RWPE1 (cell line): ENCODE measurements around the gene LAMA3.

ENCODE experiments used
- CTCF ChIA-PET: fragments of 350-600 bp; sonication (Branson Sonifier 250); formaldehyde crosslinking; extraction: SDS; loops from one replicate; lab custom pipeline; 2021; lab: Yijun Ruan, JAX
- POLR2A ChIA-PET: fragments of 400-600 bp; formaldehyde crosslinking; extraction: SDS; loops from one replicate; lab custom pipeline; 2020; ENCODE audit warnings: antibody characterized with exemption; ENCODE audit not compliant: low non-redundant PET; lab: Yijun Ruan, JAX
- DNase-seq: peaks from one replicate; pipeline ENCODE4 v3.0.0; 2012; ENCODE audit warnings: low spot score
- H3K27ac ChIP-seq: fragments of 450-650 bp; 2 replicates; pipeline ENCODE4 v1.5.1; 2017
- CTCF ChIP-seq: fragments of 450-650 bp; conservative IDR thresholded peaks from 2 replicates; pipeline ENCODE4 v1.5.1; 2017; ENCODE audit warnings: low read depth, mild to moderate bottlenecking

Gene LAMA3

GRCh38 chr18:23867006-23867405 is 177.8 kb downstream of the LAMA3 start:
- ChIA-PET CTCF (no interaction called here), POLR2A (no interaction called here)
- H3K27ac ChIP-seq: no peak overlapping the region
- no peak for DNase-seq
- TF ChIP-seq CTCF: no peak

GRCh38 chr18:23868136-23868785 is 179.0 kb downstream of the LAMA3 start:
- DNase-seq: no peak
- no peak for TF ChIP-seq CTCF
- POLR2A ChIA-PET: no interaction called here
- CTCF ChIA-PET: interaction anchor here (0.6 kb wide), 1 partner anchor 250 kb away, joined by 3 read pairs; no protein-coding TSS in a partner anchor
- H3K27ac ChIP-seq: no peak overlapping the region

DNA sequence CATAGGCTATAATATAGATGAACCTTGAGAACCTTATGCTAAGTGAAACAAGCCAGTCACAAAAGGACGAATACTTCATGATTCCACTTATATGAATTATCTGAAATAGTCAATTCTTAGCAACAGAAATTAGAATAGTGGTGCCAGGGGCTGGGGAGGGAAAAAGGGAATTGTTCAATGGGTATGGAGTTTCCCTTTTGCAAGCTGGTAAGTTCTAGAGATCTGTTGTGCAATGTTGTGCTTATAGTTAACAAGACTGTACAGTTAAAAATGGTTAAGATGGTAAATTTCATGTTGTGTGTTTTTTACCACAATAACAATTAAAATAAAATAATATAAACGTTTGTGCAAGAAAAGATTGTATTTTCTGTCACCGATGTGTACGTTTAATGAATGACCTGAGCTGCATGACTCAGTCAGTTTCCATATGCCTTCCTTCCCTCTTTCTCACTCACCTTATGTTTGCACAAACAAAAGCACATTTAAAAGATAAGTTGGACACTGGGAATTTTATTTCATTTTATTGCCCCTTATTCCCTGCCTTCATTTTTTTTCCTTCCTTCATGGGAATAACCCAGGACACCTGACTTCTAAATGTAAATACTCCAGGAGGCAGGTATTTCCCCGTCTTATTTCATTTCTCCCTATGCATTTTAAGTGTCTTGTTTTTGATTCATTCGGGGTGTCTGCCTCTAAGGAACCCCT is 181.6 kb downstream of the LAMA3 start:
- ChIA-PET CTCF (no interaction called here), POLR2A (no interaction called here)
- no peak for DNase-seq
- TF ChIP-seq CTCF: no peak
- peak overlapping the region; percentile 88 for H3K27ac ChIP-seq

GRCh38 chr18:23871410-23871809 is 182.2 kb downstream of the LAMA3 start:
- TF ChIP-seq CTCF: no peak
- ChIA-PET CTCF (no interaction called here), POLR2A (no interaction called here)
- DNase-seq: peak; percentile 57
- H3K27ac ChIP-seq: peak overlapping the region; percentile 88

GRCh38 chr18:23872701-23873550 is 183.7 kb downstream of the LAMA3 start:
- POLR2A ChIA-PET: no interaction called here
- peak overlapping the region; percentile 94 for H3K27ac ChIP-seq
- CTCF ChIA-PET: no interaction called here
- no peak for TF ChIP-seq CTCF
- DNase-seq: peak; percentile 91
